ENCODE measurements around the gene DSCAML1. TPM values are rescaled to one million over a fixed set of nuclear protein-coding genes. Genes with fewer than 3 reads are reported as not detected.

The DSCAML1 gene
- total RNA-seq, 4 donors from 2014 or later = 0.20 to 1.1 (median 0.36) TPM

GRCh38 chr11:117831661-117832415 lies 34.8 kb upstream of the DSCAML1 start:
- Histone ChIP-seq H3K4me3 (no peak overlapping the region), H3K9me3 (no peaks in the 10 kb centered on the region), H3K27me3 (no peaks in the 10 kb centered on the region), H3K27ac (no peak overlapping the region), H3K36me3 (no peaks in the 10 kb centered on the region), H3K4me1 (peaks cover 0 to 19% (median 3%) of the 10 kb centered on the region in 4 donors)
- 72 to 75% methylated on average over 5 to 6 of the region's 7 CpGs for WGBS, 2 donors
- no peak for TF ChIP-seq CTCF (IDR thresholded peaks at IDR 0.05)
- TF ChIP-seq POLR2A (IDR thresholded peaks at IDR 0.05) = no peak
- no peak for TF ChIP-seq EP300 (IDR thresholded peaks at IDR 0.05)
- DNase-seq (ENCODE audit: low spot score in 2 of 2) = no peak

- no peaks in the 10 kb centered on the region for H3K27me3 ChIP-seq
- H3K36me3 ChIP-seq = no peaks in the 10 kb centered on the region
- no peak overlapping the region for H3K4me3 ChIP-seq
- H3K27ac ChIP-seq = no peak overlapping the region
- H3K4me1 ChIP-seq = peaks cover 0 to 19% (median 3%) of the 10 kb centered on the region in 4 donors
- no peaks in the 10 kb centered on the region for H3K9me3 ChIP-seq
- 60% methylated on average over 6 of the region's 6 CpGs for whole genome bisulfite sequencing, 2 donors
- TF ChIP-seq EP300 (IDR thresholded peaks at IDR 0.05) (no peak), POLR2A (IDR thresholded peaks at IDR 0.05) (no peak), CTCF (IDR thresholded peaks at IDR 0.05) (no peak)
- DNase-seq (ENCODE audit: low spot score in 2 of 2) = no peak
Measured at GRCh38 chr11:117830674-117831351, 33.8 kb upstream of the DSCAML1 start.

DNA sequence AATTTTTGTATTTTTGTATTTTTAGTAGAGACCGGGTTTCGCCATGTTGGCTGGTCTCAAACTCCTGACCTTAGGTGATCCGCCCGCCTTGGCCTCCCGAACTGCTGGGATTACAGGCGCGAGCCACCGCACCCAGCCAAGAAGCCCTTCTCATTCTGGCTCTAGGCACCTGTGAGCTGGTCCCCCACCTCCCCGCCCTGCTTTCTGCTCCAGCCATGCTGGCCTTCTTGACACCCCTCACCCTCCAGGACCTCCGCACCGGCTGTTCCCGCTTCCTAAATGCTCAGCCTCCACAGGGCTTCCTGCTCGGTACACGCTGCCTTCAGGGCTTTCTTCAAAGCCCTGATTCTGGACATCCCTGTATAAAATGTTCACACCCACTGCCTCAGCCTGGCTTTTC lies 33.1 kb upstream of the DSCAML1 start:
- WGBS, 2 donors = 76 to 79% methylated on average over 14 of the region's 14 CpGs
- Histone ChIP-seq H3K27ac (no peak overlapping the region), H3K4me3 (no peak overlapping the region), H3K27me3 (no peaks in the 10 kb centered on the region), H3K9me3 (no peaks in the 10 kb centered on the region), H3K4me1 (peaks cover 0 to 19% (median 4%) of the 10 kb centered on the region in 4 donors), H3K36me3 (no peaks in the 10 kb centered on the region)
- no peak for DNase-seq (ENCODE audit: low spot score in 2 of 2)
- TF ChIP-seq EP300 (IDR thresholded peaks at IDR 0.05) = no peak
- TF ChIP-seq CTCF (IDR thresholded peaks at IDR 0.05) = no peak
- TF ChIP-seq POLR2A (IDR thresholded peaks at IDR 0.05) = no peak

GRCh38 chr11:117829369-117829725 lies 32.3 kb upstream of the DSCAML1 start:
- H3K9me3 ChIP-seq = no peaks in the 10 kb centered on the region
- no peak for DNase-seq (ENCODE audit: low spot score in 2 of 2)
- H3K27ac ChIP-seq = peak overlapping the region in 1 of 4 donors; percentile 34
- peaks cover 0 to 19% (median 7%) of the 10 kb centered on the region in 4 donors for H3K4me1 ChIP-seq
- H3K4me3 ChIP-seq = no peak overlapping the region
- TF ChIP-seq EP300 (IDR thresholded peaks at IDR 0.05) = no peak
- TF ChIP-seq POLR2A (IDR thresholded peaks at IDR 0.05) = no peak
- no peak for TF ChIP-seq CTCF (IDR thresholded peaks at IDR 0.05)
- H3K27me3 ChIP-seq = no peaks in the 10 kb centered on the region
- H3K36me3 ChIP-seq = no peaks in the 10 kb centered on the region
- WGBS, 2 donors = 72 to 76% methylated on average over 5 to 7 of the region's 7 CpGs

Data from tibial nerve (tissue), 4 donors.